Naive thymus-derived CD4-positive, alpha-beta T cell (primary cell): Measurements from ENCODE around the gene OR8J3. TPM values are rescaled to one million over a fixed set of nuclear protein-coding genes. Genes with fewer than 3 reads are reported as not detected.

ENCODE experiments used
- polyA plus RNA-seq, 2 donors: library from polyadenylated mRNA; unstranded; fragments of 300-500 nt; fragmentation: Illumina TruSeq; gene quantifications; one replicate each; pipeline ENCODE4 v1.2.3, GENCODE V29; 2021
- total RNA-seq, 6 experiments: library from RNA in 5 of 6; stranded (reverse) in 5 of 6; gene quantifications; 1 replicate in 5 of 6; 2 replicates in 1 of 6; pipeline ENCODE4 v1.2.3 and lab custom pipeline; 2021 to 2026

Gene OR8J3
- total and polyA plus RNA-seq, 7 experiments from 2014 or later: not detected

Other genes starting within 250 kb of the OR8J3 start
- not detected for gene OR5W2, start 225.6 kb downstream of the OR8J3 start, total RNA-seq
- not detected for gene OR5W2, start 225.6 kb downstream of the OR8J3 start, polyA plus RNA-seq
- gene OR5I1, start 203.8 kb downstream of the OR8J3 start, total RNA-seq: not detected
- not detected for gene OR5I1, start 203.8 kb downstream of the OR8J3 start, polyA plus RNA-seq
- not detected for gene OR10AG1, start 170.3 kb downstream of the OR8J3 start, total RNA-seq
- not detected for gene OR10AG1, start 170.3 kb downstream of the OR8J3 start, polyA plus RNA-seq
- not detected for gene OR5F1, start 145.6 kb downstream of the OR8J3 start, total RNA-seq
- gene OR5F1, start 145.6 kb downstream of the OR8J3 start, polyA plus RNA-seq: not detected
- gene OR5AS1, start 112.5 kb downstream of the OR8J3 start, total RNA-seq: not detected
- gene OR5AS1, start 112.5 kb downstream of the OR8J3 start, polyA plus RNA-seq: not detected
- not detected for gene OR8I2, start 46.9 kb downstream of the OR8J3 start, total RNA-seq
- not detected for gene OR8I2, start 46.9 kb downstream of the OR8J3 start, polyA plus RNA-seq
- gene OR8H2, start 36.5 kb downstream of the OR8J3 start, total RNA-seq: not detected
- gene OR8H2, start 36.5 kb downstream of the OR8J3 start, polyA plus RNA-seq: not detected
- gene OR8H3, start 17.8 kb downstream of the OR8J3 start, total RNA-seq: not detected
- gene OR8H3, start 17.8 kb downstream of the OR8J3 start, polyA plus RNA-seq: not detected
- gene OR8K5, start 20.1 kb upstream of the OR8J3 start, total RNA-seq: not detected
- gene OR8K5, start 20.1 kb upstream of the OR8J3 start, polyA plus RNA-seq: not detected
- gene OR5J2, start 36.4 kb upstream of the OR8J3 start, total RNA-seq: not detected
- not detected for gene OR5J2, start 36.4 kb upstream of the OR8J3 start, polyA plus RNA-seq
- gene OR5T2, start 94.1 kb upstream of the OR8J3 start, total RNA-seq: not detected
- not detected for gene OR5T2, start 94.1 kb upstream of the OR8J3 start, polyA plus RNA-seq
- not detected for gene OR5T3, start 112.1 kb upstream of the OR8J3 start, total RNA-seq
- not detected for gene OR5T3, start 112.1 kb upstream of the OR8J3 start, polyA plus RNA-seq
- gene OR5T1, start 134.0 kb upstream of the OR8J3 start, total RNA-seq: not detected
- not detected for gene OR5T1, start 134.0 kb upstream of the OR8J3 start, polyA plus RNA-seq
- gene OR8H1, start 152.1 kb upstream of the OR8J3 start, total RNA-seq: not detected
- not detected for gene OR8H1, start 152.1 kb upstream of the OR8J3 start, polyA plus RNA-seq
- gene OR8K3, start 174.9 kb upstream of the OR8J3 start, total RNA-seq: not detected
- gene OR8K3, start 174.9 kb upstream of the OR8J3 start, polyA plus RNA-seq: not detected
- not detected for gene OR8K1, start 205.8 kb upstream of the OR8J3 start, total RNA-seq
- not detected for gene OR8K1, start 205.8 kb upstream of the OR8J3 start, polyA plus RNA-seq
- not detected for gene OR8J1, start 214.1 kb upstream of the OR8J3 start, total RNA-seq
- gene OR8J1, start 214.1 kb upstream of the OR8J3 start, polyA plus RNA-seq: not detected
- not detected for gene OR8U1, start 235.4 kb upstream of the OR8J3 start, total RNA-seq
- not detected for gene OR8U1, start 235.4 kb upstream of the OR8J3 start, polyA plus RNA-seq